Measurements from ENCODE around the gene CD55.

CD55 gene

DNA sequence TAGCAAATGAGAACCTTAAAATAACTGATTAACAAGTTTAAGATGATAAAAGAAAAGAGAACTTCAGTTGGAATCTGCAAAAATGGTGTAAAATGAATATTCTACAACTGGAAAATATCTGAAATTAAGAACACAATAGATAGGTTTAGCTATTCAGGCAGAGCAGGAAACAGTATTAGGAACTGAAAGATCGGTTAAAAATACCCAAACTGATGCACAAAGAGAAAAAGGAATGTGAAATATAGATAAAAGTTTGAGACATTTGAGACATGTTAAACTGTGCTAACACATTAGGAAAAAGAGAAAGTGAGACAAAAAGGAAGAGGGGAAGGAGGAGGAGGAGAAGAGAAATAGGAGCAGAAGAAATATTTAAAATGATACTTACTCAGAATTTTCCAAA is 12.1 kb downstream of the CD55 start:
- Mint-ChIP-seq H3K27ac (no peak overlapping the region), H3K4me1 (peaks cover 59% of the 10 kb centered on the region), H3K9me3 (peaks cover 14% of the 10 kb centered on the region), H3K36me3 (peaks cover 83% of the 10 kb centered on the region), H3K4me3 (no peak overlapping the region)
- no peak for DNase-seq (ENCODE audit: low spot score in 2 of 2)
- no peak for ATAC-seq

DNA sequence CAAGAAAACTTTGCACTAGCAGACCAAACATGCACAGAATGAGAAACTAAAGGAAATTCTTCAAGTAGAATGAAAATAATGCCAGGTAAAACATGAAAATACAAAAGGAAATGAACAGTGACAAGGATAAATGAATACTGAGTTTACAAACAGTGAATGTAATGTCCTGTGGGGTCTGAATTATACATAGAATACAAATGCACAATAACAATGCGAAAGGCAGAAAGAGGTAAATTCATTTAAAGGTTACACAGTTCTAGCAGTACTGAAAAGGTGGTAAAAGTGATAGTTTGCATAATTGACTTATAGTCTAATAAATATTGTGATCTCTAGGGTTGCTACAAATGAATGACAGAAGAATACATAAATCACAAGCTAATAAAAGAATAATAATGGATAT is 12.9 kb downstream of the CD55 start:
- Mint-ChIP-seq H3K4me1 (peaks cover 55% of the 10 kb centered on the region), H3K36me3 (peaks cover 81% of the 10 kb centered on the region), H3K27ac (no peak overlapping the region), H3K9me3 (peaks cover 14% of the 10 kb centered on the region), H3K4me3 (no peak overlapping the region)
- no peak for ATAC-seq
- DNase-seq (ENCODE audit: low spot score in 2 of 2): no peak

DNA sequence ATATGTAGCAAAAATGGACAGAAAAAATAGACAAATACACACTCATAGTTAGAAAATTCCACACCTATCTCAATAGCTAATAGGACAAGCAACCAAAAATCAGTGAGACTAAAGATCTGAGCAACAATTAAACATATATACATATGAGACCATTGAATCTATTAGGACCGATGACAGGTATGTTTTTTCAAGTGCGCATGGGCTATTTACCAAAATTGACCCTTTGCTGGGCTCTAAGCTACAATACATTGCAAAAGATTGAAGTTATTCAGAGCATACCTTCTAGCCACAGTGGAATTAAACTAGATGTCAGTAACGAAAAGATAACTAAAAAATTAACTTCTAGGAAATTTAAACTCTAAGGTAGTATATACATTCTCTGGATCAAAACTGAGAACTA is 13.7 kb downstream of the CD55 start:
- Mint-ChIP-seq H3K4me1 (peaks cover 47% of the 10 kb centered on the region), H3K36me3 (peaks cover 81% of the 10 kb centered on the region), H3K27ac (no peak overlapping the region), H3K4me3 (no peak overlapping the region), H3K9me3 (peaks cover 14% of the 10 kb centered on the region)
- ATAC-seq (no peak), DNase-seq (ENCODE audit: low spot score in 2 of 2) (no peak)

DNA sequence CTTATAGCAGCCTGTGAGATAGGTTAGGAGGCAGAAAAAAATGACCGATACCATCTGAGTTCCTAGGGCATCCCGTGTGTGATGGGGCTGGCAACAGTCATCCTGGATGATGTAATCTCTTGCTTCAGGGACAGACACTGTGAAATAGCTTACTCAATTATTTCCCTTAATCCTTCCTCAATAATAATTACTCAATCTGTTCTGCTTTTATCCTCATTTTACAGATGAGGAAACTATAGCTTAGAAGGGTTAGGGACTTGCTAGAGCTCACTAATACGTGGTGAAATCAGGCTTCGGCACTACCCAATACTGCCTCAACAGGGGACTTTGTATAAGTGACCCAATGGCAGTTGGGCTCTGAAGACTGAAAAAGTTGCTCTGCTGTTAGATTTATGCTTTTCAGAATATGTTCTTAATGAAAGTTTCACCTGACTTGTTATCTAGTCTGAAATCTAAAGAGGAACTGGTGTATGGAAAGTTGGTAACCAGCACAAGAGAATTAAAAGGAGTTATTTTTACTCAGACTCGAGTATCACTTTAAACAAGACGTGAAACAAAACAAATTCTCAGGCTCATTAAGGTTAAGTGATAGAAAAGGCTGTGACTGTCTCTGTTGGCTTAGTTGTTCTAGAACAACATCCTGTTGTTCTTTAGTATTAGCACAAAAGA is 14.4 kb downstream of the CD55 start:
- Mint-ChIP-seq H3K27ac (peak overlapping the region; percentile 90), H3K4me1 (peaks cover 47% of the 10 kb centered on the region), H3K4me3 (peak overlapping the region; percentile 26), H3K36me3 (peaks cover 81% of the 10 kb centered on the region), H3K9me3 (peaks cover 14% of the 10 kb centered on the region)
- ATAC-seq (peak; percentile 43), DNase-seq (ENCODE audit: low spot score in 2 of 2) (no peak)

DNA sequence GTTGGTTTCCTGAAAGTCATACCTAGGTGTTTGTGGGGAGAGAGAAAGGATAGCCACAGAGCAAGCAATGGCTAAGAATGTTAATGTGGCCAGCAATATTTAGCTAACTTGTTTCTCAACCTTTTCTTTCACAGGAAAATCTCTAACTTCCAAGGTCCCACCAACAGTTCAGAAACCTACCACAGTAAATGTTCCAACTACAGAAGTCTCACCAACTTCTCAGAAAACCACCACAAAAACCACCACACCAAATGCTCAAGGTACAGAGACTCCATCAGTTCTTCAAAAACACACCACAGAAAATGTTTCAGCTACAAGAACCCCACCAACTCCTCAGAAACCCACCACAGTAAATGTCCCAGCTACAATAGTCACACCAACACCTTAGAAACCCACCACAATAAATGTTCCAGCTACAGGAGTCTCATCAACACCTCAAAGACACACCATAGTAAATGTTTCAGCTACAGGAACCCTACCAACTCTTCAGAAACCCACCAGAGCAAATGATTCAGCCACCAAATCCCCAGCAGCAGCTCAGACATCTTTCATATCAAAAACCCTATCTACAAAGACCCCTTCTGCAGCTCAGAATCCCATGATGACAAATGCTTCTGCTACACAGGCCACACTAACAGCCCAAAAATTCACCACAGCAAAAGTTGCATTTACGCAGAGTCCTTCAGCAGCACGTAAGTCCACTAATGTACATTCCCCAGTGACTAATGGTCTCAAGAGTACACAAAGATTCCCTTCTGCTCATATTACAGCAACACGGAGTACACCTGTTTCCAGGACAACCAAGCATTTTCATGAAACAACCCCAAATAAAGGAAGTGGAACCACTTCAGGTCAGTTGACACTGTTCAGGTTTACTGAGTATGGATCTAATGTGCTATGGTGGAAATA is 15.3 kb downstream of the CD55 start:
- Mint-ChIP-seq H3K9me3 (peaks cover 14% of the 10 kb centered on the region), H3K36me3 (peaks cover 82% of the 10 kb centered on the region), H3K27ac (peak overlapping the region; percentile 90), H3K4me1 (peaks cover 56% of the 10 kb centered on the region), H3K4me3 (peak overlapping the region; percentile 26)
- DNase-seq (ENCODE audit: low spot score in 2 of 2): peak; percentile 27 to 78
- ATAC-seq: peak; percentile 89

DNA sequence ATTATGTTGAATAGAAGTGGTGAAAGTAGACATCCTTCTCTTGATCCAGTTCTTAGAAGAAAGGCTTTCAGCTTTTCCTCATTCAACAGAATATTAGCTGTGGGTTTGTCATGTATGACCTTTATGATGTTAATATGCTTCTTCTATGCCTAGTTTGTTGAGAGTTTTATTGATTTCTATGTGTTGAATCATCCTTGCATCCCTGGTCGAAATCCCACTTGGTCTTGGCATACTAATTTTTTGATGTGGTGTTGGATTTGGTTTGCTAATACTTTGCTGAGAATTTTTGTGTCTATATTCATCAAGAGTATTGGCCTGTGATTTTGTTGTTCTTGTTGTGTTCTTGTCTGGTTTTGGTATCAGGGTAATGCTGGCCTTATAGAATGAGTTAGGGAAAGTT is 20.9 kb downstream of the CD55 start:
- H3K9me3 Mint-ChIP-seq: no peaks in the 10 kb centered on the region
- DNase-seq (ENCODE audit: low spot score in 2 of 2) (no peak), ATAC-seq (no peak)
- H3K4me3 Mint-ChIP-seq: no peak overlapping the region
- H3K27ac Mint-ChIP-seq: no peak overlapping the region
- peaks cover 89% of the 10 kb centered on the region for H3K36me3 Mint-ChIP-seq
- peaks cover 61% of the 10 kb centered on the region for H3K4me1 Mint-ChIP-seq

DNA sequence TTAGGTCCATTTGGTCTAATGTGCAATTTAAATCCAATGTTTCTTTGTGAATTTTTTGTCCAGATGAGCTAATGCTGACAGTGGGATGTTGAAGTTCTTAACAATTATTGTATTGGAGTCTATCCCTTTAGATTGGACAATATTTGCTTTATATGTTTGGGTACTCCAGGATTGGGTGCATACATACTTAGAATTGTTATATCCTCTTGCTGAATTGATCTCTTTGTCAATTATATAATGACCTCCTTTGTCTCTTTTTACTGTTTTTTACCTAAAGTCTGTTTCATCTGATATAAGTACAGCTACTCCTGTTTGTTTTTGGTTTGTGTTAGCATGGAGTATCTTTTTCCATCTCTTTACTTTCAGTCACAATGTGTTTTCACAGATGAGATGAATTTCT is 22.2 kb downstream of the CD55 start:
- Mint-ChIP-seq H3K9me3 (no peaks in the 10 kb centered on the region), H3K4me1 (peaks cover 62% of the 10 kb centered on the region), H3K27ac (no peak overlapping the region), H3K4me3 (no peak overlapping the region), H3K36me3 (peaks cover 92% of the 10 kb centered on the region)
- no peak for ATAC-seq
- no peak for DNase-seq (ENCODE audit: low spot score in 2 of 2)

DNA sequence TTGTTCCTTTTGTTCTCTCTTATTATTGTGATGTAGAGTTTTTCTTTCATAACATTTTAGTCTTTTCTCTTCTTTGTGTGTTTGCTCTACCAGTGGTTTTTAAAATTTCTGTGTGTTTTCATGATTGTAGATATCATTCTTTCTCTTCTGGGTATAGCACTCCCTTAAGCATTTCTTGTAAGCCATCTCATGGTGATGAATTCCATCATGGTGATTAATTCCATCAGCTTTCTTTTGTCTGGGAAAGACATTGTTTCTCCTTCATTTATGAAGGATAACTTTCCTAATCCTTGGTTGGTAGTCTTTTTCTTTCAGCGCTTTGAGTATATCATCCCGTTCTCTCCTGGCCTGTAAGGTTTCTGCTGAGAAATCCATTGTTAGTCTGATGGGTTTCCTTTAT is 22.7 kb downstream of the CD55 start:
- Mint-ChIP-seq H3K36me3 (peaks cover 93% of the 10 kb centered on the region), H3K4me3 (no peak overlapping the region), H3K27ac (no peak overlapping the region), H3K4me1 (peaks cover 62% of the 10 kb centered on the region), H3K9me3 (no peaks in the 10 kb centered on the region)
- DNase-seq (ENCODE audit: low spot score in 2 of 2) (no peak), ATAC-seq (no peak)

DNA sequence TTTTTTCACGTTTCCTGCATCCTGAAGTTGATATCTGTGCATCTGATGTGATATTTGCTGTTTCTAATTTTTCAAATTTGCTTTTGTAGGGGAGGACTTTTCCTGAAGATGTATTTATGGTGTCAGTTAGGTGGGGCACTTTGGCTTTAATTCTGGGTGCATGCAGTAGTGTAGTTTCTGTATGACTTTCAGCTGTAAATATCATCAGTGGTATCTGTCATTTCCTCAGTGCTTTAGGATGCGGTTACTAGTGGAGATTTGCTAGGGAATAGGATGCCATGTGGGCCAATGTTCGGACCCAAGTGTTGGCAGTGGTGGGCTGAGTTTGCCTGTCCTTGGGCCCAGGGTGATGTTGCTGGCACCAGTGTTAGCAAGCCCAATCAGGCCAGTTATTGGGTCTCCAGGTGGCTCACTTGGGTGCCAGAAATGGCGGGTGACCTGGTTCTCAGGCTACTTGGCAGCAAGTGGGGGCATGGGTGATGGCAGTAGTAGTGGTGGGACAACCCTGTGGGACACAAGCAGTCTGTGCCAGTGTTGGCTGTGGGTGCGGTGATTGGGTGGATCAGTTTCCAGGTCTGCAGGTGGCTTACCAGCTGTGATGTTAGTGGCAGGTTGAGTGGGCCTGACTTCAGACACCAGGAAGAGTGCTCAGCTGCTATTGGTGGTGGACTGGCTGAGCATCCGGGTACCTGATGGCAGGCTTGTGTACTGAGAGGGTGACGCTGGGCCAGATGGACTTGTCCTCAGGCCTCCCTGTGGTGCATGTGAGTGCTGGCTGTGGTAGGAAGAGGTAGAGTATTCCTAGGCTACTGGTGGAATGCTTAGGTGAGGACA is 24.4 kb downstream of the CD55 start:
- H3K4me1 Mint-ChIP-seq: peaks cover 75% of the 10 kb centered on the region
- DNase-seq (ENCODE audit: low spot score in 2 of 2) (no peak), ATAC-seq (no peak)

DNA sequence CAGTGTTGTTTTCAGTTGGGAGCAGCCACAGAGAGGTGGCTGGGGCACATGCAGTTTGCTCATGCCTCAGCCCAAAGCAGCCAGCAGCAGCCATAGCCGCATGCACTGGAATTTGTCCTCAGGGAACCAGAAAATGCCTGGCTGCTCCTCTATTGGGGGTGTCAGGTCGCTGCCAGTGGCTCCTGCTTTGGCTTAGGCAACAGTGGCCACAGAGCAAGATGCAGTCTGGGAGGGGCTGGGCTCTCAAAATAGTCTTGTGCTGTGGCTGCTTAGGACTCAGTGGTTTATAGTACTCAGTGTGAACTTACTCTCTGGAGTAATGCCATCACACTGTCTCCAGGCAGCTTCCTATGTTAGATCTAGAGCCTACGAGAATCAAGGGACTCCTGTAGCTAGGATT is 25.0 kb downstream of the CD55 start:
- Mint-ChIP-seq H3K36me3 (peaks cover 93% of the 10 kb centered on the region), H3K4me1 (peaks cover 73% of the 10 kb centered on the region), H3K9me3 (no peaks in the 10 kb centered on the region), H3K27ac (no peak overlapping the region), H3K4me3 (no peak overlapping the region)
- ATAC-seq (no peak), DNase-seq (ENCODE audit: low spot score in 2 of 2) (no peak)

More for the DNA sequence above, 24.4 kb downstream of the CD55 start:
- no peak overlapping the region for H3K4me3 Mint-ChIP-seq
- no peaks in the 10 kb centered on the region for H3K9me3 Mint-ChIP-seq
- peaks cover 93% of the 10 kb centered on the region for H3K36me3 Mint-ChIP-seq
- H3K27ac Mint-ChIP-seq: peak overlapping the region; percentile 67

DNA sequence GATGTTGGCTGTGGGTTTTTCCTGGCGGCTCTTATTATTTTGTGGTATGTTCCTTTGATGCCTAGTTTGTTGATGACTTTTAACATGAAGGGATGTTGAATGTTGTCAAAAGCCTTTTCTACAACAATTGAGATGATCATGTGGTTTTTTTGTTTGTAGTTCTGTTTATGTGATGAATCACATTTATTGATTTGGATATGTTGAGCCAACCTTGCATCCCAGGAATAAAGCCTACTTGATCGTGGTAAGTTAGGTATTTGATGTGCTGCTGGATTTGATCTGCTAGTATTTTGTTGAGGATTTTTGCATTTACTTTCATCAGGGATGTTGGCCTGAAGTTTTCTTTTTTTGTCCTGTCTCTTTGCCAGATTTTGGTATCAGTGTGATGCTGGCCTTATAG is 28.5 kb downstream of the CD55 start:
- DNase-seq (ENCODE audit: low spot score in 2 of 2) (no peak), ATAC-seq (no peak)
- Mint-ChIP-seq H3K27ac (no peak overlapping the region), H3K4me1 (peaks cover 48% of the 10 kb centered on the region), H3K36me3 (peaks cover 85% of the 10 kb centered on the region), H3K4me3 (no peak overlapping the region), H3K9me3 (no peaks in the 10 kb centered on the region)

DNA sequence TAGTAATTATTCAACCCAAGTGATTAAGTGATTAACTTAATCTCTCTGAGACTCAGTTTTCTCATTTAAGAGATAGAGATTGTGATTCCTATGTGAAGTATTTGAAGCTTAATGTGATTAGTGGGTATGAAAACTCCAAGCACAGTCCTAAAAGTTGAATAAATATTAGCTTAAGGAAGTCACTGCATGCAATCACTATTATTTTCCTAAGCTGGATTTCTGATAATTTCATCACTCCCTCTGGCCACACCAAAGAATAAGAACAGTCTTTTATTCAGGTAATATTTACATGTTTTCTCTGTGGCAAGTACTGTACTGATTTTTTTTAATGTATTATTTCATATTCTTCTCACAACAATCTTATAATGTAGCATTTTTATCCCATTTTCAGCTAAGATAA is 31.1 kb downstream of the CD55 start:
- DNase-seq (ENCODE audit: low spot score in 2 of 2) (no peak), ATAC-seq (no peak)
- Mint-ChIP-seq H3K4me3 (no peak overlapping the region), H3K27ac (no peak overlapping the region), H3K4me1 (peaks cover 27% of the 10 kb centered on the region), H3K9me3 (no peaks in the 10 kb centered on the region), H3K36me3 (peaks cover 77% of the 10 kb centered on the region)

DNA sequence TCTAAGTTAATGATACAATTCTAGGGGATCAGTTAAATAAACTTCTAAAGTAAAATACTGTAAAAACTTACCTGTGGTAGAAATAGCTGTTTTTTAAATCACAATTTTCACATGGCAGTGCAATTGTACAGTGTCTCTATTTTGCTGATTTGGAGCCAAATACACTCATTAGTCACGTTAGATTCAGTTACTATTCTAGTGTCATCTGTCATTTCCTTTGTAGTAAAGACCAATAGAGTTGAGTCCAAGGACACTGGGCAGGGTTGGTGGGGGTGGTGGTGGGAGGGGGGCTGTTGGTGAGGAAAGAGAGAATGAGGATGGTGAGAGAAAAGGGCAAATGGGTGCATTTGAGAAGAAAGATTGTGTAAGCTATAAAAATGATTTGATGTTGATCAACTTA is 33.6 kb downstream of the CD55 start:
- ATAC-seq: no peak
- Mint-ChIP-seq H3K9me3 (no peaks in the 10 kb centered on the region), H3K4me3 (no peak overlapping the region), H3K27ac (no peak overlapping the region), H3K36me3 (peaks cover 70% of the 10 kb centered on the region), H3K4me1 (peaks cover 18% of the 10 kb centered on the region)
- DNase-seq (ENCODE audit: low spot score in 2 of 2): no peak

DNA sequence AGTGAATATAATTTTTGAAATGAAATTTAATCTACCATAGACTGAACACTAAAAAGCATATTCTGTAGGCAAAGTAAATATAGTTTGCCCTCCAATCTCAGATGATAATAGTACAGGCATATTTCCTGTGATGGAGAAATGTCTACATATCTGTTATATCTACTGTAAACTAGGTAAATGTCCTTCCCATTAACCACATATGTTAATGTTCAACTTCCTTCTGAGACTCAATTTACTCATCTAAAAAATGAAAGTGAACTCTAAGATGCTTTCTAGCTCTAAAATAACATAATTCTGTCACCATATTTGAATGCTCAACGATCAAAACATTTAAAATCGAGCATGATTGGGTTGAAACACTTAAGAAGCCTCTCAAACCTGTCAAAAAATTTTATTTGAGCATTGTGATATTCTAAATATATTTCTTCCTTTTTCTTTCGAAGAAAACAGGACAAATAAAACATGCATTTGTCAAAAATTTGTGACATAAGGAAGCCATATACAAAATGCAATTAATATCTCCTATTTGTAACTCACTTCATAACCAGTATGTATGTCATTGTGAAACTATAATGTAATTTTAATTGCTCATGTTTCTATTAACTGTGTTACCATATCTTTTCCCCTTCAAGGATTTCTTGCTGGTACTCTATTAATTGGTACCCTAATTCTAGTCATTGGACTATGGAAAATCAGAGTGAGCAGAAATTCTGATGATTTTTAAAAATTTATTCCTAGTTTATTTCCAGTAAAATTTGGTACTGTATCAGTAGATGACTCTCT is 34.2 kb downstream of the CD55 start:
- no peak overlapping the region for H3K4me3 Mint-ChIP-seq
- ATAC-seq: no peak
- no peak overlapping the region for H3K27ac Mint-ChIP-seq
- no peak for DNase-seq (ENCODE audit: low spot score in 2 of 2)
- H3K9me3 Mint-ChIP-seq: no peaks in the 10 kb centered on the region
- peaks cover 12% of the 10 kb centered on the region for H3K4me1 Mint-ChIP-seq
- peaks cover 64% of the 10 kb centered on the region for H3K36me3 Mint-ChIP-seq

DNA sequence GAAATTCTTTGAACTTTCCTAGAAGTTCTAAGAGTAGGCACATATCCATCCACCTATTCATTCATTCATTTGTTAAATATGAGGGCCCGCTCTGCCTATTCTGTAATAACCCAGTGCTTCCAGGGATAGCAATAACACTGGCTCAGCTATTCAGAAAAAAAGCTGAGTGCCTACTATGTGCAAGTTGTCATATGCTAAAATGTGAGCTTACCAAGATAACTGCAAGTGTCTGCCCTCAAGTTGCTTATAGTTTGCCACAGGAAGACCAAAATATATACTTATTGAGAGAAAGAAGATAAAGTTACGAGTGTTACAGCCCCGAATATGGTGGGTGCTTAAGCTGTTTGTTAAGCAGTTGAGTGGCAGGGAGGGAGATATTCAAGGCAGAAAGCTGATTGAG is 39.6 kb downstream of the CD55 start:
- no peak for ATAC-seq
- H3K36me3 Mint-ChIP-seq: peaks cover 21% of the 10 kb centered on the region
- no peak for DNase-seq (ENCODE audit: low spot score in 2 of 2)
- no peak overlapping the region for H3K27ac Mint-ChIP-seq
- no peaks in the 10 kb centered on the region for H3K4me1 Mint-ChIP-seq
- peaks cover 3% of the 10 kb centered on the region for H3K9me3 Mint-ChIP-seq
- H3K4me3 Mint-ChIP-seq: no peak overlapping the region
